Measurements from ENCODE around the gene RNF151. TPM values are rescaled to one million over a fixed set of nuclear protein-coding genes. Genes with fewer than 3 reads are reported as not detected.

The RNF151 gene
- total and polyA plus RNA-seq, 2 of the 13 experiments (the other 11 are each of a cell fraction or from before 2014, with no cell fraction given), result not detected

DNA sequence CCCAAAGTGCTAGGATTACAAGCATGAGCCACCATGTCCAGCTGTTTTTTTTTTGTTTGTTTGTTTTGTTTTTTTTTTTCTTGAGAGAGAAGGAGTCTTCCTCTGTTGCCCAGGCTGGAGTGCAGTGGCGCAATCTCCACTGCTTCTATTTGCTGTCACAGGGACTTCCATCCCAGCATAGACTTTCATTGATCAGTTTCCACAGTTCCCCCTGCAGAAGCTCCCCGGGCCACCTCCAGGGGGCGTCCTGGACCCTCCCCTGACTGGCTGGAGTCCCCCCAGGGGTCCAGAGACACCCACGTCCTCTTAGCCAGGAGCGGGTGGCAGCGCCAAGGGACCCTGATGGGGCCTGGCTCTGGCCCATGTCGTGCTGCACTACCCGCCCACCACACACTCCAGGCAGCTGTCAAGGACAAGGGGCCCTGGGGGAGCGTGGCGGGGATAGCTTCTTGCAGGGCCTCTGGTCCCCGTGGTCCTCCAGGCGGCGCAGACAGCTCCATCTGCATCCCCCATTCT lies 49.8 kb downstream of the RNF151 start (continued):
- TF ChIP-seq MTA1 (CRISPR knock-in tag; IDR thresholded peaks at IDR 0.05; ENCODE audit: borderline replicate concordance) (peak; percentile 50; the same call in 1 of the 2 replicates), ZNF33A (CRISPR knock-in tag; IDR thresholded peaks at IDR 0.05; ENCODE audit: borderline replicate concordance) (no peak), ZNF841 (CRISPR knock-in tag; IDR thresholded peaks at IDR 0.05; ENCODE audit: borderline replicate concordance) (no peak), NONO (IDR thresholded peaks at IDR 0.05) (no peak), NONO (CRISPR knock-in tag; conservative IDR thresholded peaks at IDR 0.05) (0 out of 2 replicates have a peak, but pooled peaks have one; percentile 33), RAD51 (IDR thresholded peaks at IDR 0.05; ENCODE audit: borderline replicate concordance) (no peak), ZNF687 (CRISPR knock-in tag; IDR thresholded peaks at IDR 0.05) (peak; percentile 46), POLR2G (IDR thresholded peaks at IDR 0.05; ENCODE audit: low read depth, low read length) (no peak), IRF9 (CRISPR knock-in tag; IDR thresholded peaks at IDR 0.05; ENCODE audit: borderline replicate concordance) (no peak), MEIS1 (CRISPR knock-in tag; IDR thresholded peaks at IDR 0.05; ENCODE audit: borderline replicate concordance) (0 out of 2 replicates have a peak, but pooled peaks have one; percentile 40), U2AF2 (IDR thresholded peaks at IDR 0.05; ENCODE audit: low read depth, low read length) (no peak)
- TF ChIP-seq, protein P1, sequence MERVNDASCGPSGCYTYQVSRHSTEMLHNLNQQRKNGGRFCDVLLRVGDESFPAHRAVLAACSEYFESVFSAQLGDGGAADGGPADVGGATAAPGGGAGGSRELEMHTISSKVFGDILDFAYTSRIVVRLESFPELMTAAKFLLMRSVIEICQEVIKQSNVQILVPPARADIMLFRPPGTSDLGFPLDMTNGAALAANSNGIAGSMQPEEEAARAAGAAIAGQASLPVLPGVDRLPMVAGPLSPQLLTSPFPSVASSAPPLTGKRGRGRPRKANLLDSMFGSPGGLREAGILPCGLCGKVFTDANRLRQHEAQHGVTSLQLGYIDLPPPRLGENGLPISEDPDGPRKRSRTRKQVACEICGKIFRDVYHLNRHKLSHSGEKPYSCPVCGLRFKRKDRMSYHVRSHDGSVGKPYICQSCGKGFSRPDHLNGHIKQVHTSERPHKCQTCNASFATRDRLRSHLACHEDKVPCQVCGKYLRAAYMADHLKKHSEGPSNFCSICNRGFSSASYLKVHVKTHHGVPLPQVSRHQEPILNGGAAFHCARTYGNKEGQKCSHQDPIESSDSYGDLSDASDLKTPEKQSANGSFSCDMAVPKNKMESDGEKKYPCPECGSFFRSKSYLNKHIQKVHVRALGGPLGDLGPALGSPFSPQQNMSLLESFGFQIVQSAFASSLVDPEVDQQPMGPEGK (CRISPR knock-in tag; IDR thresholded peaks at IDR 0.05), result peak; percentile 64; the same call in 1 of the 2 replicates

Small RNA genes within 50 kb of the gene (small RNA-seq; reads per million reads assigned to genes)
- gene AC005363.2 (ENCODE audit: insufficient read depth in 2 of 3, insufficient read length in 3 of 3, low read depth in 2 of 3, low replicate concordance in 1 of 3), result 0 reads per million in 3 experiments
- 0 reads per million in 3 experiments for gene RN7SL219P (ENCODE audit: insufficient read depth in 2 of 3, insufficient read length in 3 of 3, low read depth in 2 of 3, low replicate concordance in 1 of 3)
- gene SNORA10 (ENCODE audit: insufficient read depth in 2 of 3, insufficient read length in 3 of 3, low read depth in 2 of 3, low replicate concordance in 1 of 3), result 0 reads per million in 3 experiments
- gene SNORA64 (ENCODE audit: insufficient read depth in 2 of 3, insufficient read length in 3 of 3, low read depth in 2 of 3, low replicate concordance in 1 of 3), result 0 reads per million in 3 experiments

Other genes with a start within 250 kb of the RNF151 start
- gene NME3, start 195.3 kb upstream of the RNF151 start, total RNA-seq (2016; rRNA removed; fragmentation: Illumina TruSeq; extraction: Trizol), result 4.9 and 15.9 TPM in 2 replicates
- gene NME3, start 195.3 kb upstream of the RNF151 start, polyA plus RNA-seq (2011; rRNA removed), result 10.4 and 13.9 TPM in 2 replicates
- gene EME2, start 194.0 kb upstream of the RNF151 start, total RNA-seq (2016; rRNA removed; fragmentation: Illumina TruSeq; extraction: Trizol), result 1.7 and 7.6 TPM in 2 replicates
- gene EME2, start 194.0 kb upstream of the RNF151 start, polyA plus RNA-seq (2011; rRNA removed), result 4.4 and 6.5 TPM in 2 replicates
- 129 and 131 TPM in 2 replicates for gene MRPS34, start 193.7 kb upstream of the RNF151 start, total RNA-seq (2016; rRNA removed; fragmentation: Illumina TruSeq; extraction: Trizol)
- 61.3 and 63.5 TPM in 2 replicates for gene MRPS34, start 193.7 kb upstream of the RNF151 start, polyA plus RNA-seq (2011; rRNA removed)
- 8.2 and 13.2 TPM in 2 replicates for gene SPSB3, start 184.3 kb upstream of the RNF151 start, total RNA-seq (2016; rRNA removed; fragmentation: Illumina TruSeq; extraction: Trizol)
- gene SPSB3, start 184.3 kb upstream of the RNF151 start, polyA plus RNA-seq (2011; rRNA removed), result 21.9 and 26.7 TPM in 2 replicates
- 43.8 and 61.5 TPM in 2 replicates for gene NUBP2, start 183.9 kb upstream of the RNF151 start, total RNA-seq (2016; rRNA removed; fragmentation: Illumina TruSeq; extraction: Trizol)
- gene NUBP2, start 183.9 kb upstream of the RNF151 start, polyA plus RNA-seq (2011; rRNA removed), result 25.7 and 33.5 TPM in 2 replicates
- 0.81 and 2.4 TPM in 2 replicates for gene IGFALS, start 173.2 kb upstream of the RNF151 start, total RNA-seq (2016; rRNA removed; fragmentation: Illumina TruSeq; extraction: Trizol)
- 0.34 and 0.95 TPM in 2 replicates for gene IGFALS, start 173.2 kb upstream of the RNF151 start, polyA plus RNA-seq (2011; rRNA removed)
- gene HAGH, start 140.0 kb upstream of the RNF151 start, total RNA-seq (2016; rRNA removed; fragmentation: Illumina TruSeq; extraction: Trizol), result 55.6 and 70.4 TPM in 2 replicates
- 95.4 and 110 TPM in 2 replicates for gene HAGH, start 140.0 kb upstream of the RNF151 start, polyA plus RNA-seq (2011; rRNA removed)
- 45.3 and 55.1 TPM in 2 replicates for gene FAHD1, start 139.7 kb upstream of the RNF151 start, total RNA-seq (2016; rRNA removed; fragmentation: Illumina TruSeq; extraction: Trizol)
- 39.0 and 45.0 TPM in 2 replicates for gene FAHD1, start 139.7 kb upstream of the RNF151 start, polyA plus RNA-seq (2011; rRNA removed)
- gene MEIOB, start 94.7 kb upstream of the RNF151 start, total RNA-seq (2016; rRNA removed; fragmentation: Illumina TruSeq; extraction: Trizol), result not detected in 2 replicates
- gene MEIOB, start 94.7 kb upstream of the RNF151 start, polyA plus RNA-seq (2011; rRNA removed), result 0.05 and 0.17 TPM in 2 replicates
- not detected in 2 replicates for gene HS3ST6, start 48.4 kb upstream of the RNF151 start, total RNA-seq (2016; rRNA removed; fragmentation: Illumina TruSeq; extraction: Trizol)
- gene HS3ST6, start 48.4 kb upstream of the RNF151 start, polyA plus RNA-seq (2011; rRNA removed), result not detected in 2 replicates
- gene MSRB1, start 23.7 kb upstream of the RNF151 start, total RNA-seq (2016; rRNA removed; fragmentation: Illumina TruSeq; extraction: Trizol), result 32.1 and 49.0 TPM in 2 replicates
- gene MSRB1, start 23.7 kb upstream of the RNF151 start, polyA plus RNA-seq (2011; rRNA removed), result 75.4 and 84.2 TPM in 2 replicates
- not detected in 2 replicates for gene RPL3L, start 12.2 kb upstream of the RNF151 start, total RNA-seq (2016; rRNA removed; fragmentation: Illumina TruSeq; extraction: Trizol)
- gene RPL3L, start 12.2 kb upstream of the RNF151 start, polyA plus RNA-seq (2011; rRNA removed), result 0.17 and 0.30 TPM in 2 replicates
- 143 and 157 TPM in 2 replicates for gene NDUFB10, start 7.3 kb upstream of the RNF151 start, total RNA-seq (2016; rRNA removed; fragmentation: Illumina TruSeq; extraction: Trizol)
- gene NDUFB10, start 7.3 kb upstream of the RNF151 start, polyA plus RNA-seq (2011; rRNA removed), result 68.6 and 73.7 TPM in 2 replicates
- gene RPS2, start 2.0 kb upstream of the RNF151 start, total RNA-seq (2016; rRNA removed; fragmentation: Illumina TruSeq; extraction: Trizol), result 1,908 and 1,988 TPM in 2 replicates
- gene RPS2, start 2.0 kb upstream of the RNF151 start, polyA plus RNA-seq (2011; rRNA removed), result 4,513 and 4,514 TPM in 2 replicates
- 31.2 and 38.0 TPM in 2 replicates for gene TBL3, start 5.2 kb downstream of the RNF151 start, total RNA-seq (2016; rRNA removed; fragmentation: Illumina TruSeq; extraction: Trizol)
- 16.8 and 24.9 TPM in 2 replicates for gene TBL3, start 5.2 kb downstream of the RNF151 start, polyA plus RNA-seq (2011; rRNA removed)
- gene NOXO1, start 14.6 kb downstream of the RNF151 start, total RNA-seq (2016; rRNA removed; fragmentation: Illumina TruSeq; extraction: Trizol), result 0.21 and 1.4 TPM in 2 replicates
- 0.69 and 1.4 TPM in 2 replicates for gene NOXO1, start 14.6 kb downstream of the RNF151 start, polyA plus RNA-seq (2011; rRNA removed)
- gene GFER, start 17.3 kb downstream of the RNF151 start, total RNA-seq (2016; rRNA removed; fragmentation: Illumina TruSeq; extraction: Trizol), result 68.3 and 71.7 TPM in 2 replicates
- 28.6 and 35.9 TPM in 2 replicates for gene GFER, start 17.3 kb downstream of the RNF151 start, polyA plus RNA-seq (2011; rRNA removed)
- gene SYNGR3, start 23.1 kb downstream of the RNF151 start, total RNA-seq (2016; rRNA removed; fragmentation: Illumina TruSeq; extraction: Trizol), result 0.58 and 0.97 TPM in 2 replicates
- 5.7 and 7.4 TPM in 2 replicates for gene SYNGR3, start 23.1 kb downstream of the RNF151 start, polyA plus RNA-seq (2011; rRNA removed)
- gene ZNF598, start 43.0 kb downstream of the RNF151 start, total RNA-seq (2016; rRNA removed; fragmentation: Illumina TruSeq; extraction: Trizol), result 9.5 and 13.5 TPM in 2 replicates
- gene ZNF598, start 43.0 kb downstream of the RNF151 start, polyA plus RNA-seq (2011; rRNA removed), result 14.2 and 17.6 TPM in 2 replicates
- 0.97 TPM in 1 of 2 replicates, not detected in the other for gene NPW, start 52.9 kb downstream of the RNF151 start, total RNA-seq (2016; rRNA removed; fragmentation: Illumina TruSeq; extraction: Trizol)
- 0.24 and 0.25 TPM in 2 replicates for gene NPW, start 52.9 kb downstream of the RNF151 start, polyA plus RNA-seq (2011; rRNA removed)
- gene NHERF2, start 60.0 kb downstream of the RNF151 start, total RNA-seq (2016; rRNA removed; fragmentation: Illumina TruSeq; extraction: Trizol), result 15.8 and 23.7 TPM in 2 replicates
- gene NHERF2, start 60.0 kb downstream of the RNF151 start, polyA plus RNA-seq (2011; rRNA removed), result 39.3 and 47.2 TPM in 2 replicates
- gene NTHL1, start 81.0 kb downstream of the RNF151 start, total RNA-seq (2016; rRNA removed; fragmentation: Illumina TruSeq; extraction: Trizol), result 64.8 and 64.9 TPM in 2 replicates
- 47.5 and 55.6 TPM in 2 replicates for gene NTHL1, start 81.0 kb downstream of the RNF151 start, polyA plus RNA-seq (2011; rRNA removed)
- 10.3 and 19.6 TPM in 2 replicates for gene TSC2, start 81.1 kb downstream of the RNF151 start, total RNA-seq (2016; rRNA removed; fragmentation: Illumina TruSeq; extraction: Trizol)
- gene TSC2, start 81.1 kb downstream of the RNF151 start, polyA plus RNA-seq (2011; rRNA removed), result 40.4 and 44.6 TPM in 2 replicates
- 9.1 and 22.1 TPM in 2 replicates for gene PKD1, start 169.0 kb downstream of the RNF151 start, total RNA-seq (2016; rRNA removed; fragmentation: Illumina TruSeq; extraction: Trizol)
- 23.0 and 40.7 TPM in 2 replicates for gene PKD1, start 169.0 kb downstream of the RNF151 start, polyA plus RNA-seq (2011; rRNA removed)
- gene RAB26, start 181.8 kb downstream of the RNF151 start, total RNA-seq (2016; rRNA removed; fragmentation: Illumina TruSeq; extraction: Trizol), result 0.45 and 0.86 TPM in 2 replicates
- gene RAB26, start 181.8 kb downstream of the RNF151 start, polyA plus RNA-seq (2011; rRNA removed), result 3.6 and 3.7 TPM in 2 replicates
- gene TRAF7, start 188.9 kb downstream of the RNF151 start, total RNA-seq (2016; rRNA removed; fragmentation: Illumina TruSeq; extraction: Trizol), result 40.3 and 47.9 TPM in 2 replicates
- 65.6 and 67.9 TPM in 2 replicates for gene TRAF7, start 188.9 kb downstream of the RNF151 start, polyA plus RNA-seq (2011; rRNA removed)
- 1.2 and 1.4 TPM in 2 replicates for gene CASKIN1, start 229.7 kb downstream of the RNF151 start, total RNA-seq (2016; rRNA removed; fragmentation: Illumina TruSeq; extraction: Trizol)
- 2.2 and 9.4 TPM in 2 replicates for gene CASKIN1, start 229.7 kb downstream of the RNF151 start, polyA plus RNA-seq (2011; rRNA removed)
- gene MLST8, start 238.6 kb downstream of the RNF151 start, total RNA-seq (2016; rRNA removed; fragmentation: Illumina TruSeq; extraction: Trizol), result 25.2 and 30.8 TPM in 2 replicates
- 70.9 and 72.7 TPM in 2 replicates for gene MLST8, start 238.6 kb downstream of the RNF151 start, polyA plus RNA-seq (2011; rRNA removed)
- gene BRICD5, start 244.0 kb downstream of the RNF151 start, total RNA-seq (2016; rRNA removed; fragmentation: Illumina TruSeq; extraction: Trizol), result 1.7 and 5.8 TPM in 2 replicates
- gene BRICD5, start 244.0 kb downstream of the RNF151 start, polyA plus RNA-seq (2011; rRNA removed), result 1.6 and 2.0 TPM in 2 replicates
- gene PGP, start 248.0 kb downstream of the RNF151 start, total RNA-seq (2016; rRNA removed; fragmentation: Illumina TruSeq; extraction: Trizol), result 15.6 and 18.3 TPM in 2 replicates
- 7.3 and 8.4 TPM in 2 replicates for gene PGP, start 248.0 kb downstream of the RNF151 start, polyA plus RNA-seq (2011; rRNA removed)

Data from HepG2 (cell line).